WTC11 (cell line): Measurements from ENCODE around the gene KAZN.

Experiments used
- AFF4 ChIP-seq: sonication (generic); formaldehyde crosslinking; IDR thresholded peaks from 2 replicates; pipeline ENCODE4 v1.8.1; 2023; ENCODE audit warnings: mild to moderate bottlenecking, missing genetic modification reagents, borderline replicate concordance
- CTCF ChIP-seq: fragments of 200-600 bp; IDR thresholded peaks from 2 replicates; pipeline ENCODE4 v1.8.0; 2022; ENCODE audit warnings: antibody characterized with exemption
- ELF4 ChIP-seq: sonication (generic); formaldehyde crosslinking; IDR thresholded peaks from 2 replicates; pipeline ENCODE4 v1.8.1; 2022; ENCODE audit warnings: low read depth, mild to moderate bottlenecking, moderate library complexity, missing genetic modification reagents
- FOXP1 ChIP-seq: sonication (generic); formaldehyde crosslinking; IDR thresholded peaks from 2 replicates; pipeline ENCODE4 v1.8.0; 2022; ENCODE audit warnings: missing genetic modification reagents, mild to moderate bottlenecking, moderate library complexity, borderline replicate concordance
- JUN ChIP-seq: sonication (generic); formaldehyde crosslinking; IDR thresholded peaks from 2 replicates; pipeline ENCODE4 v1.8.0; 2023; ENCODE audit warnings: mild to moderate bottlenecking, missing genetic modification reagents
- MLX ChIP-seq: sonication (generic); formaldehyde crosslinking; IDR thresholded peaks from 2 replicates; pipeline ENCODE4 v1.8.1; 2023; ENCODE audit warnings: mild to moderate bottlenecking, missing genetic modification reagents, moderate library complexity
- MXD4 ChIP-seq: fragments of 250-450 bp; sonication (Bioruptor Pico); IDR thresholded peaks from 2 replicates; pipeline ENCODE4 v1.8.0; 2021; ENCODE audit warnings: mild to moderate bottlenecking, moderate library complexity, borderline replicate concordance
- SP1 ChIP-seq: sonication (generic); formaldehyde crosslinking; conservative IDR thresholded peaks from 2 replicates; pipeline ENCODE4 v1.8.1; 2022; ENCODE audit warnings: missing genetic modification reagents
- USF2 ChIP-seq: sonication (generic); formaldehyde crosslinking; IDR thresholded peaks from 2 replicates; pipeline ENCODE4 v1.8.1; 2023; ENCODE audit warnings: mild to moderate bottlenecking, missing genetic modification reagents, moderate library complexity
- ZNF121 ChIP-seq: sonication (generic); formaldehyde crosslinking; IDR thresholded peaks from 2 replicates; pipeline ENCODE4 v1.8.0; 2023; ENCODE audit warnings: missing genetic modification reagents
- ZNF263 ChIP-seq: sonication (generic); formaldehyde crosslinking; IDR thresholded peaks from 2 replicates; pipeline ENCODE4 v1.8.1; 2022; ENCODE audit warnings: low read depth, mild to moderate bottlenecking, moderate library complexity, missing genetic modification reagents
- ZNF317 ChIP-seq: sonication (generic); formaldehyde crosslinking; IDR thresholded peaks from 2 replicates; pipeline ENCODE4 v1.8.1; 2023; ENCODE audit warnings: low read depth, mild to moderate bottlenecking, moderate library complexity, missing genetic modification reagents, borderline replicate concordance

- TF ChIP-seq ELF4 (no peak), FOXP1 (no peak), CTCF (no peak), ZNF121 (CRISPR knock-in tag) (no peak), ZNF317 (CRISPR knock-in tag) (no peak), SP1 (CRISPR knock-in tag) (no peak), ZNF263 (no peak), AFF4 (CRISPR knock-in tag) (no peak), JUN (no peak), USF2 (CRISPR knock-in tag) (no peak), MXD4 (CRISPR knock-in tag) (no peak), MLX (no peak)
These were observed 529.6 kb downstream of the KAZN start for GRCh38 chr1:15128077-15128476.
